ENCODE measurements around the gene BEX4. TPM values are rescaled to one million over a fixed set of nuclear protein-coding genes. Genes with fewer than 3 reads are reported as not detected.
"Not testable (repeated sequence)": the region's sequence is repeated elsewhere in the genome, so short reads cannot be mapped to it uniquely, and the experiment has no call there.

BEX4 gene
- total RNA-seq, 1 donor from 2014 or later: 57.0 TPM

- peaks cover 4% of the 10 kb centered on the region for H3K4me1 Mint-ChIP-seq (ENCODE audit: unreplicated experiment)
- peaks cover 4% of the 10 kb centered on the region for H3K36me3 Mint-ChIP-seq
- no peak overlapping the region for H3K4me3 Mint-ChIP-seq
- H3K27me3 Mint-ChIP-seq: no peaks in the 10 kb centered on the region
- peak; percentile 69 for TF ChIP-seq CTCF (conservative IDR thresholded peaks at IDR 0.05)
- H3K27ac Mint-ChIP-seq: no peak overlapping the region
- DNase-seq (ENCODE audit: extremely low spot score, unreplicated experiment): no peak
- no peaks in the 10 kb centered on the region for H3K9me3 Mint-ChIP-seq
Measured at GRCh38 chrX:103211012-103211715, 3.7 kb upstream of the BEX4 start.

DNA sequence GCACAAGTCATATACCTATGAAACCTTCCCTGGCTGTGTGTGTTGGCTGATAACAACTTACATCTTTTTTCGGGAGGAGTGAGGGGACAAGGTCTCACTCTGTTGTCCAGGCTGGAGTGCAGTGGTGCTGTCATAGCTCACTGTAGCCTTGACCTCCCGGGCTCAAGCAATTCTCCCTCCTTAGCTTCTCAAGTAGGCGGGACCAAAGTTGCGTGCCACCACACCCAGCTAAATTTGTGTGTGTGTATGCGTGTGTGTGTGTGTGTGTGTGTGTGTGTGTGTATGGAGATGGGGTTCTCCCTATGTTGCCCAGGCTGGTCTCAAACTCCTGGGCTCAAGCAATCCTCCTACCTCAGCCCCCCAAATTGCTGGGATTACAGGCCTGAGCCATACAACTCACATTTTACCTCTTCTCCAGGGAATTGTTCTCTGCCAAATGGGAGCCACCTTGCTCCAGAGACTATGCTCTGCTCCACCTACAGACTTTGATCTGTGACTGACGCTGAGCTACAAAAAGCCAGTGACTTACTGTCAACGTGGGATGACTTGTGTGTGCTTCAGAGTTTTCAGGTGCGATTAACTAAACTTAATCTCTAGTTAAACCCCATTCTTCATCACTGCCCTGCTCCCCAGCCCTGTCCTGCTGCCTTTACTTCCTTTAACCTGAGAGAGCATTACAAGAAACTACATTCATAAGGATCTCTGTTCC, 2.0 kb upstream of the BEX4 start:
- Mint-ChIP-seq H3K4me1 (ENCODE audit: unreplicated experiment) (peaks cover 4% of the 10 kb centered on the region), H3K27me3 (no peaks in the 10 kb centered on the region), H3K27ac (no peak overlapping the region), H3K9me3 (no peaks in the 10 kb centered on the region), H3K4me3 (no peak overlapping the region), H3K36me3 (peaks cover 10% of the 10 kb centered on the region)
- TF ChIP-seq CTCF (conservative IDR thresholded peaks at IDR 0.05): no peak
- no peak for DNase-seq (ENCODE audit: extremely low spot score, unreplicated experiment)

- TF ChIP-seq CTCF (conservative IDR thresholded peaks at IDR 0.05): no peak
- no peaks in the 10 kb centered on the region for H3K9me3 Mint-ChIP-seq
- peak; percentile 73 for DNase-seq (ENCODE audit: extremely low spot score, unreplicated experiment)
Measured at GRCh38 chrX:103215425-103215991, 600 bp downstream of the BEX4 start.

GRCh38 chrX:103220511-103221323, 5.8 kb downstream of the BEX4 start:
- Mint-ChIP-seq H3K27ac (no peak overlapping the region), H3K4me3 (no peak overlapping the region), H3K27me3 (peaks cover 3% of the 10 kb centered on the region), H3K4me1 (ENCODE audit: unreplicated experiment) (no peaks in the 10 kb centered on the region), H3K36me3 (peaks cover 10% of the 10 kb centered on the region), H3K9me3 (no peaks in the 10 kb centered on the region)
- DNase-seq (ENCODE audit: extremely low spot score, unreplicated experiment): no peak
- no peak for TF ChIP-seq CTCF (conservative IDR thresholded peaks at IDR 0.05)

More at GRCh38 chrX:103215425-103215991, 600 bp downstream of the BEX4 start:
- H3K27me3 Mint-ChIP-seq: no peaks in the 10 kb centered on the region
- peak overlapping the region; percentile 86 for H3K4me3 Mint-ChIP-seq
- H3K27ac Mint-ChIP-seq: peak overlapping the region; percentile 90
- peaks cover 10% of the 10 kb centered on the region for H3K36me3 Mint-ChIP-seq
- H3K4me1 Mint-ChIP-seq (ENCODE audit: unreplicated experiment): peaks cover 4% of the 10 kb centered on the region

- not testable (repeated sequence) for H3K4me1 Mint-ChIP-seq (ENCODE audit: unreplicated experiment); DNase-seq (ENCODE audit: extremely low spot score, unreplicated experiment); H3K9me3 Mint-ChIP-seq; H3K27me3 Mint-ChIP-seq; H3K4me3 Mint-ChIP-seq; H3K36me3 Mint-ChIP-seq; H3K27ac Mint-ChIP-seq
Measured at GRCh38 chrX:103225918-103226317, 11.0 kb downstream of the BEX4 start.
